Stomach (tissue), 9 donors: ENCODE data around the gene PTPRD. TPM values are rescaled to one million over a fixed set of nuclear protein-coding genes. Genes with fewer than 3 reads are reported as not detected.

Source experiments
- DNase-seq, 2 donors: peaks; one replicate each; pipeline versions ENCODE4 v3.0.0 to v3.0.0-alpha.2; 2013 to 2019
- H3K27ac ChIP-seq, 5 donors: fragments of 200-600 bp in 4 of 5; sonication (generic) in 4 of 5; one replicate each; pipeline ENCODE4 v1.5.1; 2013 to 2019; ENCODE audit warnings: mild to moderate bottlenecking in 1 of 5, moderate library complexity in 1 of 5
- H3K27me3 ChIP-seq, 3 donors: fragments of 200-600 bp; sonication (generic); one replicate each; pipeline ENCODE4 v1.5.1; 2017 to 2019; ENCODE audit warnings: mixed run types in 1 of 3
- H3K36me3 ChIP-seq, 4 donors: fragments of 200-600 bp; sonication (generic); 1 replicate in 3 of 4; 2 replicates in 1 of 4; pipeline ENCODE4 v1.5.1; 2016 to 2019
- H3K4me1 ChIP-seq, 4 donors: fragments of 200-600 bp; sonication (generic); one replicate each; pipeline ENCODE4 v1.5.1; 2016 to 2019
- H3K4me3 ChIP-seq, 4 donors: fragments of 200-600 bp; sonication (generic) in 3 of 4; one replicate each; pipeline ENCODE4 v1.5.1; 2016 to 2019; ENCODE audit warnings: mild to moderate bottlenecking in 1 of 4
- H3K9me3 ChIP-seq, 4 donors: fragments of 200-600 bp; sonication (generic); one replicate each; pipeline ENCODE4 v1.5.1; 2016 to 2019
- CTCF ChIP-seq, 7 experiments: fragments of 450-650 bp in 4 of 7; fragments of 200-600 bp in 3 of 7; sonication (generic) in 3 of 7; IDR thresholded peaks; one replicate each; pipeline ENCODE4 v1.5.1; 2016 to 2019; ENCODE audit warnings: antibody characterized with exemption in 7 of 7, control low read depth in 2 of 7, mild to moderate bottlenecking in 1 of 7
- EP300 ChIP-seq: sonication (generic); formaldehyde crosslinking; IDR thresholded peaks from one replicate; pipeline ENCODE4 v1.6.1; 2017; ENCODE audit warnings: antibody characterized with exemption
- POLR2A ChIP-seq, 4 donors: fragments of 450-650 bp; IDR thresholded peaks; one replicate each; pipeline ENCODE4 v1.6.1; 2016; ENCODE audit warnings: antibody characterized with exemption in 4 of 4, control low read depth in 2 of 4, mild to moderate bottlenecking in 1 of 4, moderate library complexity in 1 of 4
- POLR2AphosphoS5 ChIP-seq, 3 donors: sonication (generic); formaldehyde crosslinking; IDR thresholded peaks; one replicate each; pipeline ENCODE4 v1.6.1; 2016; ENCODE audit warnings: antibody characterized with exemption in 3 of 3
- WGBS, 5 donors: extraction: QIAGEN DNeasy Blood & Tissue Kit in 3 of 5; methylation state at CpG; one replicate each; pipeline versions ENCODE4 v1.1.5 to v1.1.7; 2013 to 2018; 5-methylcytosine and 5-hydroxymethylcytosine counted together
- intact Hi-C: fragments of 100-400 bp; cut with DNase I; formaldehyde crosslinking; loops from one replicate; pipeline ENCODE4 v1.15.1; 2023; ENCODE audit warnings: low total_unique reads
- polyA plus RNA-seq, 3 donors: library from polyadenylated mRNA; stranded (reverse); fragments of 200-250 nt; gene quantifications; one replicate each; pipeline ENCODE4 v1.2.3, GENCODE V29; 2013
- total RNA-seq, 5 donors: library from RNA; depleted of rRNA; stranded (reverse); fragments of >200 nt; gene quantifications; one replicate each; pipeline versions ENCODE4 v1.1.0 to v1.2.3, GENCODE V29; 2014 to 2016
- donor health status: healthy with polysubstance abuse.
- donor health status: Bipolar disorder and iron deficiency.
- donor health status: healthy.

Gene PTPRD
- total and polyA plus RNA-seq, 8 donors: 0.12 to 53.1 (median 1.2) TPM

- intact Hi-C loops: no loop called here
- TF ChIP-seq POLR2A (IDR thresholded peaks at IDR 0.05) (no peak), EP300 (no peak), CTCF (IDR thresholded peaks at IDR 0.05) (no peak), POLR2AphosphoS5 (IDR thresholded peaks at IDR 0.05) (no peak)
- no peak for DNase-seq
- 51 to 67% (median 56%) methylated on average over 3 of the region's 3 CpGs for WGBS, 5 donors
- Histone ChIP-seq H3K4me1 (no peaks in the 10 kb centered on the region), H3K27ac (no peak overlapping the region), H3K36me3 (no peaks in the 10 kb centered on the region), H3K27me3 (no peaks in the 10 kb centered on the region), H3K4me3 (no peak overlapping the region), H3K9me3 (peaks cover 0 to 14% (median 11%) of the 10 kb centered on the region in 4 donors)
Measured at GRCh38 chr9:9498128-9498527, 1114.7 kb downstream of the PTPRD start.

DNA sequence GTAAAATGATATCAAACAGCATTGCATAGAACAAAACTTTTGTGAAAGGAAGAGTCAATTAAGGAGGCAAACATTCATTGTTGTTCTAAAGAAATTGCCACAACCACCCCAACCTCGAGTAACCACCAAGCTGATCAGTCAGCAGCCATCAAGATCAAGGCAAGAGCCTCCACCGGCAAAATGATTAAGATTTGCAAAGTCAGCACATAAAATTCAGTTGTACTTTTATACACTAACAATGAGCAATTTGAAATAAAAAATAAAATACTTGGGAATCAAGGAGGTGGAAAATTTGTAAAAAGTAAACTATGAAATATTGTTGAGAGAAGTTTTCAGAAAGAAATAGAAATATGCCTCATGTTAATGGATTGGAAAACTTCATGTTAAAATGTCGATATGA is 1118.5 kb downstream of the PTPRD start:
- Histone ChIP-seq H3K27ac (no peak overlapping the region), H3K4me1 (no peaks in the 10 kb centered on the region), H3K4me3 (no peak overlapping the region), H3K36me3 (no peaks in the 10 kb centered on the region), H3K27me3 (no peaks in the 10 kb centered on the region), H3K9me3 (peaks cover 0 to 15% (median 11%) of the 10 kb centered on the region in 4 donors)
- no peak for DNase-seq
- 47 to 88% (median 57%) methylated on average over 3 of the region's 3 CpGs for WGBS, 5 donors
- intact Hi-C loops: no loop called here
- TF ChIP-seq POLR2A (IDR thresholded peaks at IDR 0.05): no peak
- TF ChIP-seq CTCF (IDR thresholded peaks at IDR 0.05): no peak
- no peak for TF ChIP-seq POLR2AphosphoS5 (IDR thresholded peaks at IDR 0.05)
- TF ChIP-seq EP300: no peak

DNA sequence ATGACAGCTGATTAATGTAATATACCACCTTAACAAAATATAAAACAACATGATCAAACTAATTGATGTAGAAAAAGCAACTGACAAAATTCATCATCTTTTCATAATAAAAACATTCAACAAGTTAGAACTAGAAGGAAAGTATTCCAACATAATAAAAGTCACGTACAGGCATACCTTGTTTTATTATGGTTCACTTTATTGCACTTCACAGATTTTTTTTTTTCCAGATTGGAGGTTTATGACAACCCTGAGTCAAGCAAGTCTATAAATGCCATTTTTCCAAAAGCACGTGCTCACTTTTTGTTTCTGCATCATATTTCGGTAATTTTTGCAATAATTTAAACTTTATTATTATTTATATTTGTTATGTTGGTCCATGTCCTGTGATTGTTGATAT is 1120.3 kb downstream of the PTPRD start:
- Histone ChIP-seq H3K36me3 (no peaks in the 10 kb centered on the region), H3K4me1 (no peaks in the 10 kb centered on the region), H3K27ac (no peak overlapping the region), H3K27me3 (no peaks in the 10 kb centered on the region), H3K4me3 (no peak overlapping the region), H3K9me3 (peaks cover 0 to 22% (median 11%) of the 10 kb centered on the region in 4 donors)
- DNase-seq: no peak
- no peak for TF ChIP-seq EP300
- no peak for TF ChIP-seq POLR2A (IDR thresholded peaks at IDR 0.05)
- no peak for TF ChIP-seq POLR2AphosphoS5 (IDR thresholded peaks at IDR 0.05)
- 83 to 92% (median 86%) methylated on average over 3 of the region's 3 CpGs for WGBS, 5 donors
- intact Hi-C loops: no loop called here

- intact Hi-C loops: no loop called here
- no peak for DNase-seq
- no peaks in the 10 kb centered on the region for H3K4me1 ChIP-seq
- WGBS, 5 donors: 80 to 89% (median 86%) methylated on average over 3 of the region's 3 CpGs
- TF ChIP-seq EP300 (no peak), POLR2AphosphoS5 (IDR thresholded peaks at IDR 0.05) (no peak), CTCF (IDR thresholded peaks at IDR 0.05) (no peak), POLR2A (IDR thresholded peaks at IDR 0.05) (no peak)
- no peak overlapping the region for H3K27ac ChIP-seq
- H3K4me3 ChIP-seq: no peak overlapping the region
- no peaks in the 10 kb centered on the region for H3K36me3 ChIP-seq
- H3K27me3 ChIP-seq: no peaks in the 10 kb centered on the region
- H3K9me3 ChIP-seq: peaks cover 0 to 10% (median 0%) of the 10 kb centered on the region in 4 donors
Measured at GRCh38 chr9:9489183-9489582, 1123.6 kb downstream of the PTPRD start.

- Histone ChIP-seq H3K4me1 (no peaks in the 10 kb centered on the region), H3K9me3 (peaks cover 0 to 1% (median 0%) of the 10 kb centered on the region in 4 donors), H3K27ac (no peak overlapping the region), H3K4me3 (no peak overlapping the region), H3K27me3 (no peaks in the 10 kb centered on the region), H3K36me3 (no peaks in the 10 kb centered on the region)
- no peak for DNase-seq
- TF ChIP-seq POLR2AphosphoS5 (IDR thresholded peaks at IDR 0.05) (no peak), CTCF (IDR thresholded peaks at IDR 0.05) (no peak), EP300 (no peak), POLR2A (IDR thresholded peaks at IDR 0.05) (no peak)
- 59 to 85% (median 69%) methylated on average over 3 of the region's 3 CpGs for WGBS, 5 donors
- intact Hi-C loops: no loop called here
Measured at GRCh38 chr9:9483175-9483574, 1129.6 kb downstream of the PTPRD start.
